ENCODE results near the gene PLOD1.

Gene PLOD1

DNA sequence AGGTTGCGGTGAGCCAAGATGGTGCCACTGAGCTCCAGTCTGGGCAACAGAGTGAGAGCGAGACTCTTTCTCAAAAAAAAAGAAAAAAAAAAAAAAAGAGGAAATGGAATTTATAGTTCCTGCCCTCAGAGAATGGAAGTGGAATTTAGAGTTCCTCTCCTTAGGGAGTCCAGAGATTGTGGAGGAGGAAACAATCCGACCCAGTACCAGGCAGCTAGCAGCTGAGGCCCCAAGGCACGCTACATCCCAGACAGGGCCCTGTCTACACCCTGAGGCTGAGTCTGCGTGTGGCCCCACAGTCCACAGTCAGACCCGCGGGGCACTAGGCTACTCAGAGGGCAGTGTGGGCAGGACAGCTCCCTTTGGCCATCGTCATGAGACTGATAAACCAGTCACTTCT, 43.8 kb downstream of the PLOD1 start:
- DNase-seq (ENCODE audit: low read depth, low spot score), result no peak

DNA sequence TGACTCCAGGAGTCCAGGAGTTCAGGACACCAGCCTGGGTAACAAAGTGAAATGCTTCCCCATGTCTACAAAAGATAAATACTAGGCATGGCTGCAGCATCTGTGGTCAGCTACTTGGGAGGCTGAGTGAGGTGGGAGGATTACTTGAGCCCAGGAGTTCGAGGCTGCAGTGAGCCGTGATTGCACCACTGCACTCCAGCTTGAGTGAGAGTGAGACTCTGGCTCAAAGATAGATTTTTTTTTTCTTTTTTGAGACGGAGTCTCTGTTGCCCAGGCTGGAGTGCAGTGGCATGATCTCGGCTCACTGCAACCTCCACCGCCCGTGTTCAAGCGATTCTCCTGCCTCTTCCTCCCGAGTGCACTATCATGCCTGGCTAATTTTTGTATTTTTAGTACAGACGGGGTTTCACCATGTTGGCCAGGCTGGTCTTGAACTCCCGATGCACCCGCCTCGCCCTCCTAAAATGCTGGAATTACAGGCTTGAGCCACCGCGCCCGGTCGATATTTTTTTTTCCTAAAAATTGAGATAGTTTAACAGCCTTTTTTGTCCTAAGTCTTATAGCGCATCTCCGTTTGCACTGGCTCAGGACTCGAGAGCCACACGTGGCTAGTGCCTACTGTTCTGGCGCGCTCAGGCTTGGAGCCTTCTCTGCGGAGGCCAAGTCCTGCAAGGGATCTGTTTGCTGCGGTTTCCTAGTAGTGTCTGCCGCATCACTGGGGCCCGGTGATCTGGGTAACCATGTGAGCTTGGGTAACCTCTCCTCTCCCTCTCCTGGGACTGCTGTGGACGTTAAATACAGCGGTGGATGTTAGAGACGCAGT, 44.7 kb downstream of the PLOD1 start:
- DNase-seq (ENCODE audit: low read depth, low spot score), result no peak

DNA sequence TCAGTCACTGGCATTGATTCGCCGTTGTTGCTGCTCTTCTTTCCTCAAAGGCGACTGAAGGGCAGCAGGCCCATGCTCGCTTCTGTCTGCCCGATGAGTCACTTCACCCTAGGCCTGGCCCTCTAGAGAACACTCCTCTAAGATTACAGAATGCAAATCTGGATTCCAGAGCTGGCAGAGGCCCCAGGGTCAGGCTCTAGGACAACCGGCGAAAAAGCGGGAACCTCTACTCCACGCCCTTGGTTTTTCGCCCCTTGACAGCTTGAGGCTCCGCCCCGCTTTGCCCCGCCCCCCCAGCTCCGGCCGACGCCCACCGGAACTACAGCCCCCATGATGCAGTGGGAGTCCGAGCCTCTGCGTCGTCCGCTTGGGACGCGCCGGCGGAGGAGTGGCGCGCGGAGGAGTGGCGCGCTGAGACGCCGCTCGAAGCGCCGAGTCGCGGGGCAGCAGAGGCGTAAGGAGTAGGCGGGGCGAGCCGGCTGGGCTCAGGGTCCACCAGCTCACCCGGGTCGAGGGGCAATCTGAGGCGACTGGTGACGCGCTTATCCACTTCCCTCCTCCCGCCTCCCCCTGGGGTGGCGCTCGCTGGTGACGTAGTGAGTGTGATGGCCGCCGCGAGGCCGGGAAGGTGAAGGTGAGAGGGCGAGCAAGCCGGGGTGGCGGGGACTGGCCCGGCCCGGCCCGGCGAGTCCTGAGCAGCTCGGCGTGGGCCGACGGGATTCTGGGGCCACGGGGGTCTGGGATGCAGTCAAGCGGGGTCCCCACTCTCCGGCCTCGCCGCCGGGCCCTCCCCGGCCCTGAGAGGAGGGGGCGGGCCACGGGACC, 45.5 kb downstream of the PLOD1 start, which contains the start of gene MFN2:
MFN2 (plus strand) TSS at position 594 of the 825 bp plus-strand sequence. CDS start 8,725 bp downstream, outside the sequence.
- DNase-seq (ENCODE audit: low read depth, low spot score), result peak; percentile 93

DNA sequence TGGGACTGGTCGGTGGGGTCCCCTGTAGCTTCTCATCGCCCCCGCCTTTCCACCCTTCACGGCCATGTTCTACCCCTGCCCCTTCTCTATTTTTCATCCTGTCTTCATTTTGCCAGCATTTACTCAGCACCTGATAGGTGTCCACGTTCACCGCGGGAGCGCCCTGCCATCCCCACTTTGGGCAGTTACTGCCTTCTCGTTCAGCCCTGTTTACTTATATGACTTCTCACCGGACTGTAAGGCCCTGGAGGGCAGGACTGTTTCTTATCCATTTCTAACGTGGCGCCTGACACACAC, 46.1 kb downstream of the PLOD1 start:
- DNase-seq (ENCODE audit: low read depth, low spot score), result no peak

DNA sequence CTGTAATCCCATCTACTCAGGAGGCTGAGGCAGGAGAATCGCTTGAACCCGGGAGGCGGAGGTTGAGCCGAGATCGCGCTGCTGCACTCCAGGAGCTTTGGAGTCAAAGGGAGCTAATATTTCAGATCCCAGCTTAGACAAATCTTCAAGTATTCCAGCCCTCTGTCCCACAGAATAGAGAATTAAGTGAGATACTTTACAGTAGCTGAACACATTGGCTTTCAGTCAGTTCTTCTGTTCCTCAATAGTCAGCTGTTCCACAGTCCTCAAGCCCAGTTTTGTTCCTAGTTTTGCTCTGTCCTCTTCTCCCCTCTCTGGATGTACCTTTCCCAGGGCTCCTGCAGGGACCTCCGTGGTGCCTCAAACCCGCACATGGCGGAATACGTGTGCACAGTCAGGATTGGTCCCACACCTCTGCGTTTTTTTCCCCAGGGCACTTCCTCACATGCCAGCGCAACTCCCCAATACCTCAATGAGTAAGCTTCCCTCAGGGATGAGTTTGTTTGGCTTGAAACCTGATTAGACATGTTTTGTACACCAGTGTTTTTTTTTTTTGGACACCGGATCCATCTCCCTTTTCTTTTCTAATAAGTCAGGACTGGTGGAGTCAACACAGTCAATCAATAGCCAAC, 47.0 kb downstream of the PLOD1 start:
- no peak for DNase-seq (ENCODE audit: low read depth, low spot score)

DNA sequence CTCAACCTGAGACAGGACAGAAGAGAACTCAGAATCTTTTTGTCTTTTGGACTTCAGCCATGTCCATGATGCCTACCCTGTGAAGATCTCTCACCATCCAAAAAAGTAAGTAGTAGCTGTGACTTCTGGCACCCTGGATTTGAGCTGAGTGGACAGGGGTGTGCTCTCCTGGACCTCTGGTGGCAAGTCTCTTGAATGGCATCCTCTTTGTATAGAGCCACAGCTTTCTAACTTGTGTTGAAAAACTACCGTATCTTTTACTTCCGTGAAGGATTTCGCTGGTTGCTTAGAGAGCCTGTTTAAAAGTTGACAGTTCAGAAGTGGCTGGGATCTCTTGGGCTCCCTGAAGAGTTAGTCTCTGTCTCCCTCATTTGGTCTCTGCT, 47.5 kb downstream of the PLOD1 start:
- DNase-seq (ENCODE audit: low read depth, low spot score), result no peak

DNA sequence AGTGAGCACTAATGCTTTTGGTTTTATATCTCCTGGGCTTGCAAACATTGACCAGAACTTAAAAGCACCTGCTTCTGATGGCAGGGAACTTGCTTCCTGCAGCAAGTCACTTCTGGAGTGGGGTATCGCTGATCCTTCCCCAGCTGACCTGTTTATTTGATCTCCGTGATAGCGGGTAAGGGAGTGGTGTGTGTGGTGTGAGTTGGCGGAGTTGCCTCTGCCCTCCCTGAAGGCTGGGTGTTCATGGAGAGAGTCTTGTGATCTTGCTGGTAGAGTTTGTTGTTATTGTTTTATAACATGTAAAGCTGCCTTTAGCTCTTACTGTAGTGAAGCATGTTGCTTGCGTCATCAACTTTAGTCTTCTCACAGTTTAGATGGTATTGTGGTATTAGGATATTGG, 49.6 kb downstream of the PLOD1 start:
- no peak for DNase-seq (ENCODE audit: low read depth, low spot score)

DNA sequence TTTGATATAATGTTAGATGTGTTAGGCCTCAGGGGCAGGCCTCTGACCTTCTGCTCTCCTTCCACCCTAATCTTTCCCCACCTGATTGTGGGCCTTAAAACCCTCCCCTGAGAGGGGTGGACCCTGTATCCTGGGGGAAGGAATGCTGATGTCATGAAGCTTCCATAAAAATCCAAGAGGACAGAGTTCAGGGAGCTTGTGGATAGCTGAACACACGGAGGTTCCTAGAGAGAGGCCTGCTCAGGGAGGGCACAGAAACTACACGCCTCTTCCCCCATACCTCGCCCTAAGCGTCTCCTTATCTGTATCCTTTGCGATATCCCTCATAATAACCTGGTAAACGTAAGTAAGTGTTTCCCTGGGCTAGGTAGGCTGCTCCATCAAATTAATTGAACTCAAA, 50.1 kb downstream of the PLOD1 start:
- no peak for DNase-seq (ENCODE audit: low read depth, low spot score)

DNA sequence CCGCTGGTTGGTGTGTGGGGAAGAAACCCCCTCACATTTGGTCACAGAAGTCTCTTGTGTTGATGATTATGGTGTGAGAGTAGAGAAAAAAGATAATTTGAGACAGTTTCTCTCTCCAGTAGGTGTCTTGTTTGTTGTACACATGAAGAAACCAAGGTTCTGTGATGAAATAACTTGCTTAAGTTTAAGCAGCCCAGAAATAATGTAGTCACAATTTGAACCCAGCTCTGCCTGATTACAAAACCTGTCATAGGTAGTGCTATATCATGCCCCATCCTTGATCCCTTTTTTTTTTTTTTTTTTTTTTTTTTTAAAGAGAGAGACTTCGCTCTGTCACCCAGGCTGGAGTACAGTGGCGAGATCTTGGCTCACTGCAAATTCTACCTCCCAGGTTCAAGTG, 50.7 kb downstream of the PLOD1 start:
- no peak for DNase-seq (ENCODE audit: low read depth, low spot score)

DNA sequence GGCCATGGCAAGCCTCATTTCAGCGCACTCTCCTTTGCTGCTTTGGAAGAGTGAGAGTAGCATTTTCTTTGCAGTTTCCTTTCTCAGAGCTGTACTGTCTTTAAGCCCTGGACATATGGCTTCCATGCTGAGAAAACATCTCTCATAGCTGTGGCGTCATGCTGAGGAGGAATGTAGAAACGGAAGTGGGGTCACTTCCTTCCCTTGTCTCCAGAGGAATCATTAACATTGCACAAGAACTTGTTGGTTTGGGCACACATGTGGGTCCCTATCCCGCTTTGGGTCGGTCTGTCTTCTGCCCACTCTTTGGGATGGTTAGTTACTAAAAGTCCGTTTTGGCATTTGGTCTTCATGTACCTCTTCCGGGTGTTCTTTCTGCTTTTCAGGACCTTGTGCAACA, 51.3 kb downstream of the PLOD1 start:
- DNase-seq (ENCODE audit: low read depth, low spot score), result no peak

DNA sequence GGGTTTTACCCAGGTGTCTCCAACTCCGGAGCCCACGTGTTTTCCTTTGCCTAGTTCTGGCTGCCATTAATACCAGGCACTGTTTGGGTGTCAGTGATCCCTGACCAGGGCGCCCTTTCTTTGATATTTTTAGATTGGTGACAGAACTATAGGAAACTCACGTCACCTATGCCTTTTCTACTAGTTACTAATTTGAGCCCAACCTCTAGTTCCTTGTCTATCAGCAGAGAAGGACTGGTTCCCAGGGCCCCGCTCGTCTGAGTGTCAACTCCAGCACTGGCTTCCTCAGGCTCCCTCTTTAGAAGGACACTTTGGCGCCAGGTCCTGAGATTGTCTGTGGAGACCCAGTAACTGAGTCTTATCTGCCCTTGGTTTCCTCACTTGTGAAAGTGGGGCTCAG, 55.2 kb downstream of the PLOD1 start:
- DNase-seq (ENCODE audit: low read depth, low spot score), result no peak

DNA sequence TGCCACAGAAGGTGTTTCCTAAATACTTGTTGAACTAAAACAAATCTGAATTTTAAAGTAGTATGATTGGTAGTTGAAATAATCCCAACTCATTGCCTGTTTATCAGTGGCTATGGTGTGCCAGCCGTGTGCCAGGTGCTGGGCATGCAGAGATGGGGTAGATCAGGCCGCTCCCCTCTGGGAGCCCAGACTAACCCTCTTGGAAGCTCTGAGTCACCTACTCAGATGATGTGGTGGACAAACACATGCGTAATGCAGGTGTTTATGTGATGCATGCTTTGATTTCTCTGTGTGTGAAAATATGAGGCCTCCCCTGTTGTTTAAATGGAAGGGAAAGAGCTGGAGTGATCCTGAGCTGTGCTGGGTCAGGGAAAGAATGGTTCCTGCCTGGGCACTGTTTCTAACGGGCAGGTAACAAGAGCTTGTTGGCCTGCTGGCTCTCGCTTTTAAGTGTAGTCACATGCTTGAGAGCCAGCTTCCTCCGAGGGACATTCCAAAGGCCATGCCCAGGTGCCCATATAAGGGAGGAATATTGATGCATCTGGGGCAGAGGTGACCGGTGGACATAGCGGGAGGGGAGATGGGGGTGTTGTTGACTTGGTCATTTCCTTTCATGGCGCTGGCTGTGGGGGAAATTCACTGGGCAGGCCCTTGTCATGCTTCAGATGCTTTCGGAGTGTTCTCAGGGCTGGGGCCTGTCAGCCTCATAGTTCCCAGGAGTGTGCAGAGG, 56.0 kb downstream of the PLOD1 start:
- no peak for DNase-seq (ENCODE audit: low read depth, low spot score)

DNA sequence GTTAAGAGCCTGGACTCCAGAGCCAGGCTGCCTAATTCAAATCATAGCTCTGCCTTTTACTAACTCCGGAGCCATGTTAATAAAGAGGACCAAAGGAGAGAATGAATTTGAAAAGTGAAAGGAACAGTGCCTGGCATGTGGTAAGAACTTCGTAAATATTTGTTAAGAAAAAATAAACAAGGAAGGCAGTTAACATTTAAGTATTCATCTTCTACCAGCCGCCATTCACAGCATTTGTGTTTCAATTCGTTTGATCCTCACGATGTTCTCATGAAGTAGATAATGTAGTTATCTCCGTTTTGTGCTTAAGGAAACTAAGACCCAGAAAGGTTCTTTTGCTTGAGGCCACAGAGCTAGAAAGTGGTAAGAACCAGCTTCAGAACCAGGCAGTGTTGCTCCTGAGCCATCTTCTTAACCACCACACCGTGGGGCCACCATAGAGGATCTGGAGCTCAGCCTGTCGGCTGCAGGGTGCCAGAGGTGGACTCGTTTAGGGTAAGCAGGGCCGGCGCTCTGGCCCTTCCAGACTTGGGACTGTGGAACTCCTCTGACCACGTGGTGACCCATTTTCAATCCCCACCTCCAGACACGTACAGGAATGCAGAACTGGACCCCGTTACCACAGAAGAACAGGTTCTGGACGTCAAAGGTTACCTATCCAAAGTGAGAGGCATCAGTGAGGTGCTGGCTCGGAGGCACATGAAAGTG, 57.6 kb downstream of the PLOD1 start:
- no peak for DNase-seq (ENCODE audit: low read depth, low spot score)

DNA sequence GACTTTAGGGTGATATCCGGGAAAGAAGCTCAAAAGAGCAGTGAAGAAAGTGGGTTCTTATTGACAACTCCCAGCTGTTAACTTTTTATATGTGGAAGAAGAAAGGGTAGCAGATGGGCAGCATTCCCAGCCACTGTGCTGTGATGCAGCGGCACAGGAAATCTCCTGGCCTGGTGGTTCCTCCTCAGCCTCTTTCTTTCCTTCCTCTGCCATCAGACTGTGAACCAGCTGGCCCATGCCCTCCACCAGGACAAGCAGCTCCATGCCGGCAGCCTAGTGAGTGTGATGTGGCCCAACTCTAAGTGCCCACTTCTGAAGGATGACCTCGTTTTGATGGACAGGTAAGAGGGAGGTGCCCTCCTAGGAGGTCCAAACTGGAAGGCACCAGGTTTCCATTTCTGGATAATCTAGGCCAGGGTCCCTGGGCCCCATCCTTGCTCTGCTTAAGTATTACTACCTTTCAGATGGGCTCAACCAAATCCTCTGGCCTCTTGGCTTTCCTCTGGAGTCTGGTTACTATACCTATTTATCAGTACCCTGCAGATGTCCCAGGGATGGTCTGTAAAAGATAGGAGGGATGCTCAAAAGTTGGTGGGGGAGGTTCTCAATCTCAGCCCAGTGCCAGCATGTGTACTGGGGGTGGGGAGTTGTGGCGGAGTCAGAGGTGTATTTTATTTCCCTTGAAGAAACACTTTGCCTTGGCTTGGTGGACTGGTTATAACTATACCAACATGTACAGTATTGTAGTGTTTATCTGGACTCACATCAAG, 62.7 kb downstream of the PLOD1 start:
- DNase-seq (ENCODE audit: low read depth, low spot score), result no peak

DNA sequence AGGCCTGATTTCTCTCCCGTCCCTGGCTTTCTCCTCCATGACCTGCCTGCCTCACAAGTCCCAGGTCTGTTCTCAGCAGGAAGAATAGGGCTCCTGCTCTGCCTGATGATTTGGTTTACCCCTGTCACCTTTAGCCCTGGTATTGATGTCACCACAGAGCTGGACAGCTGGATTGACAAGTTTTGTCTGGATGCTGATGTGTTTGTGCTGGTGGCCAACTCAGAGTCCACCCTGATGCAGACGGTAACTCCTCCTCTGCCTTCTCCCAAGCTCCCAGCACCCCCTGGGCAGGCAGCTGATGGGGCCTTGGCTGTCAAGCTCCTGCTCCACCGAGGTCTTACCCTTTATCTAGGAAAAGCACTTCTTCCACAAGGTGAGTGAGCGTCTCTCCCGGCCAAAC, 64.1 kb downstream of the PLOD1 start:
- DNase-seq (ENCODE audit: low read depth, low spot score), result no peak

DNA sequence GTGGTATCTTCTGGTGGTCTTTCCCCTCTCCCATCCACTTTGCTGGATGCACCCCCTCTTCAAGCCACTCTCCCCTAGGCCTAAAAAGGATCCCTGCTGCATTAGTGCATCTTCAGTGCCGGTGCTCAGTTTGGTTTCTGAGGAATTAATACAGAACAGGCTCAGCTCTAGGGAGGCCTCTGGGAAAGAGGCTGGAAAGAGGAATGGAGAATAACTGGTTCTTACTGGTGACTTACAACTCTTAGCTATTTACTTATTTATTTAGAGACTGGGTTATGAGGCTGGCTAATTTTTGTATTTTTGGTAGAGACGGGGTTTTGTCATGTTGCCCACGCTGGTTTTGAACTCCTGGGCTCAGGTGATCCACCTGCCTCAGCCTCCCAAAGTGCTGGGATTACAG, 64.7 kb downstream of the PLOD1 start:
- no peak for DNase-seq (ENCODE audit: low read depth, low spot score)

DNA sequence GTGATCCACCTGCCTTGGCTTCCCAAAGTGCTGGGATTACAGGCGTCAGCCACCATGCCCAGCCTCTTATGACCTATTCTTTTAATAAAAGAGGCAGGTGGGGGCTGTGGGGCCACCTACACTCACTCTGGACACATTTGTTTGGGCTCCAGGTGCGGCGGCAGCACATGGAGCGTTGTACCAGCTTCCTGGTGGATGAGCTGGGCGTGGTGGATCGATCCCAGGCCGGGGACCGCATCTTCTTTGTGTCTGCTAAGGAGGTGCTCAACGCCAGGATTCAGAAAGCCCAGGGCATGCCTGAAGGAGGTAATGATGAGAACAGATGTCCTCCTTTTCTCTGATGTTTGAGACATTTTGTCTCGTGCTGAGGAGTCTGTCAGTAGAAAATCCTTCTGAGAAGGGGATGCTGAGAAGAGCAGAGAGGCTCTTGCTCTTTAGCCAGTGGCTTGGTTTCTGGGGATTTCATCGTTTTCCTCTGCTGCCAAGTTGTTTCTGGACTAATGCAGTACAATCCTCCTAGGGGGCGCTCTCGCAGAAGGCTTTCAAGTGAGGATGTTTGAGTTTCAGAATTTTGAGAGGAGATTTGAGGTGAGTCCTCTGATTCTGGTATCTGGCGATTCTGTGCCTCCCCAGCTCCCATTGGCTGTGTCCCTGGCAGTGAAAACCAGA, 66.9 kb downstream of the PLOD1 start:
- DNase-seq (ENCODE audit: low read depth, low spot score), result no peak

DNA sequence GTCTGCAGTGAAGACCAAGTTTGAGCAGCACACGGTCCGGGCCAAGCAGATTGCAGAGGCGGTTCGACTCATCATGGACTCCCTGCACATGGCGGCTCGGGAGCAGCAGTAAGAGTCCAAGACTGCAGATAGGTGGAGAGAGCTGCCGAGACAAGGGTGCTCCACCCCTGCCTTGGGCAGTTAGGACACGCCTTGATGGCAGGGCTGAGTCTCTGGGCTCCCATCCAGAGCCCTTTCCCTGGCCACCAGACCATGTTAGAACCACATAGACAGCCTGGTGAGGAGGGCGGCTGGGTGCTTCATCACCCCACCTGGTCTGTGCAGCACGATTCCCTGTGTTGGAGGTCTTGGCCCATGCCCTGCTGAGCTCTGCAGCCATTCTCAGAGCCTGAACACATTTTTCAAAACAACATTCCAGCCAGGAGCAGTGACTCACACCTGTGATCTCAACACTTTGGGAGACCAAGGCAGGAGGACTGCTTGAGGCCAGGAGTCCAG, 67.5 kb downstream of the PLOD1 start:
- no peak for DNase-seq (ENCODE audit: low read depth, low spot score)

DNA sequence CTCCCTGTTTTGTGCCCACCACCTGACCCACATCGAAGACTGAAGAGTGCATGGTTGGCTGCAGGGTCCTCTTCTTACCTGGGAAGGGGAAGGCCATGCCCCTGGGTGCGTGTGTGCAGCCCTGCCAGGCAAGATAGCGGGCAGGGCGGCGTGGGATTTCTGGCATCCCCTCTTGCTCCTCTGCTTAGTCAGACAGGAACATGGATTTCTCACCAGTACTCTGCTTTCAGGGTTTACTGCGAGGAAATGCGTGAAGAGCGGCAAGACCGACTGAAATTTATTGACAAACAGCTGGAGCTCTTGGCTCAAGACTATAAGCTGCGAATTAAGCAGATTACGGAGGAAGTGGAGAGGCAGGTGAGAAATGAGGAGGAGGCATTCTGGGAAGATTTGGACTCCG, 69.2 kb downstream of the PLOD1 start:
- DNase-seq (ENCODE audit: low read depth, low spot score), result no peak

Data from activated CD4-positive, CD25-positive, alpha-beta regulatory T cell treated with anti-CD3 and anti-CD28 coated beads, Interleukin-2, amount 50 U/mL, for 16 hours (primary cell).